HL-60 (cell line): ENCODE measurements around the gene IL4R.
"Not testable (repeated sequence)": the region's sequence is repeated elsewhere in the genome, so short reads cannot be mapped to it uniquely, and the experiment has no call there.

Experiments used
- POLR2AphosphoS5 ChIP-seq: IDR thresholded peaks from 2 replicates; pipeline ENCODE4 v1.6.1; 2012; ENCODE audit warnings: low read depth
- TF ChIP-seq, protein P1 (sequence below): IDR thresholded peaks from one replicate; pipeline ENCODE4 v1.5.1; 2011; ENCODE audit warnings: low read length, control low read depth, inconsistent platforms; ENCODE audit not compliant: insufficient read depth

DNA sequence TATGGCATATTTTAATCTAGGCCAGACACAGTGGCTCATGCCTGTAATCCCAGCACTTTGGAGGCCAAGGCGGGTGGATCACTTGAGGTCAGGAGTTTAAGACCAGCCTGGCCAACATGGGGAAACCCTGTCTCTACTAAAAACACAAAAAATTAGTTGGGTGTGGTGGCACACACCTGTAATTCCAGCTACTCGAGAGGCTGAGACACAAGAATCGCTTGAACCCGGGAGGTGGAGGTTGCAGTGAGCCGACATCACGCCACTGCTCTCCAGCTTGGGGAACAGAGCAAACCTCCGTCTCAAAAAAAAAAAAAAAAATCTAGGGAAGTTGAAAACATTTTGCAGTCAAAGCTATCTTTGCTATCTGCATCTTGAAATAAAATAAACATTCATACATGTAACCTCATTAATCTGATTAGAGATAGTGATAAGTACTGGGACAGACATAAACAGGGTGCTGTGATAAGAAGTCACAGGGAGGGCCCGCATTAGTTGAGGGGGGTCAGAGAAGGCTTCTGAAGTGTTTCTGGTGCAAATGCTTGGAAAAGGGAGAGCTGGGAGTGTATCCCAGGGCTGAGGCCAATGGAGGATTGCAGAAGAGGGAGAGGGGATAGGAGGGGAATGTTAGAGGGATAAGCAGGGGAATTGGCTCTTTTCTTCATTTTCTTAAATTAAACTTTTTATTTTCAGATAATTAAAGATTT, 15.8 kb downstream of the IL4R start:
- TF ChIP-seq, protein P1, sequence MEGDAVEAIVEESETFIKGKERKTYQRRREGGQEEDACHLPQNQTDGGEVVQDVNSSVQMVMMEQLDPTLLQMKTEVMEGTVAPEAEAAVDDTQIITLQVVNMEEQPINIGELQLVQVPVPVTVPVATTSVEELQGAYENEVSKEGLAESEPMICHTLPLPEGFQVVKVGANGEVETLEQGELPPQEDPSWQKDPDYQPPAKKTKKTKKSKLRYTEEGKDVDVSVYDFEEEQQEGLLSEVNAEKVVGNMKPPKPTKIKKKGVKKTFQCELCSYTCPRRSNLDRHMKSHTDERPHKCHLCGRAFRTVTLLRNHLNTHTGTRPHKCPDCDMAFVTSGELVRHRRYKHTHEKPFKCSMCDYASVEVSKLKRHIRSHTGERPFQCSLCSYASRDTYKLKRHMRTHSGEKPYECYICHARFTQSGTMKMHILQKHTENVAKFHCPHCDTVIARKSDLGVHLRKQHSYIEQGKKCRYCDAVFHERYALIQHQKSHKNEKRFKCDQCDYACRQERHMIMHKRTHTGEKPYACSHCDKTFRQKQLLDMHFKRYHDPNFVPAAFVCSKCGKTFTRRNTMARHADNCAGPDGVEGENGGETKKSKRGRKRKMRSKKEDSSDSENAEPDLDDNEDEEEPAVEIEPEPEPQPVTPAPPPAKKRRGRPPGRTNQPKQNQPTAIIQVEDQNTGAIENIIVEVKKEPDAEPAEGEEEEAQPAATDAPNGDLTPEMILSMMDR = not testable (repeated sequence)
- not testable (repeated sequence) for TF ChIP-seq POLR2AphosphoS5
